Measurements from ENCODE around the gene HSFX3.

The HSFX3 gene

GRCh38 chrX:149506349-149506748 lies 43.4 kb downstream of the HSFX3 start:
- TF ChIP-seq EZH2phosphoT487 (IDR thresholded peaks at IDR 0.05; ENCODE audit: borderline replicate concordance) = no peak
- H3K36me3 ChIP-seq (ENCODE audit: insufficient read depth, low read length) = no peaks in the 10 kb centered on the region

GRCh38 chrX:149505671-149506070 lies 44.1 kb downstream of the HSFX3 start:
- Histone ChIP-seq H3K9ac (ENCODE audit: low read depth, low read length, poor library complexity, severe bottlenecking) (peak overlapping the region; percentile 90), H3K4me3 (ENCODE audit: low read length, poor library complexity, severe bottlenecking) (peak overlapping the region; percentile 93), H3K27me3 (ENCODE audit: insufficient read depth, low read length, poor library complexity, severe bottlenecking) (no peaks in the 10 kb centered on the region), H3K9me3 (ENCODE audit: insufficient read depth, low read depth, low read length) (no peaks in the 10 kb centered on the region), H3K9me2 (replicated peaks; ENCODE audit: low read depth, low read length) (no peaks in the 10 kb centered on the region), H3K4me2 (ENCODE audit: low read depth, low read length, poor library complexity, severe bottlenecking) (peak overlapping the region; percentile 93), H2AFZ (ENCODE audit: low read length) (peak overlapping the region; percentile 91), H3K4me1 (ENCODE audit: insufficient read depth, low read length, poor library complexity, severe bottlenecking) (peaks cover 17% of the 10 kb centered on the region), H4K20me1 (ENCODE audit: insufficient read depth, low read length, poor library complexity, severe bottlenecking) (peaks cover 17% of the 10 kb centered on the region), H3K79me2 (ENCODE audit: insufficient read depth, low read length) (peaks cover 11% of the 10 kb centered on the region; the same call in 1 of the 2 replicates), H3F3A (ENCODE audit: low read depth) (no peaks in the 10 kb centered on the region), H3K36me3 (ENCODE audit: insufficient read depth, low read length) (peaks cover 2% of the 10 kb centered on the region; the same call in 1 of the 2 replicates)
- no peak for TF ChIP-seq EZH2phosphoT487 (IDR thresholded peaks at IDR 0.05; ENCODE audit: borderline replicate concordance)
- TF ChIP-seq CTCF (conservative IDR thresholded peaks at IDR 0.05; ENCODE audit: low read length) = no peak

More at GRCh38 chrX:149506349-149506748, 43.4 kb downstream of the HSFX3 start:
- H3K4me3 ChIP-seq (ENCODE audit: low read length, poor library complexity, severe bottlenecking) = no peak overlapping the region
- peaks cover 17% of the 10 kb centered on the region for H4K20me1 ChIP-seq (ENCODE audit: insufficient read depth, low read length, poor library complexity, severe bottlenecking)
- H3F3A ChIP-seq (ENCODE audit: low read depth) = no peaks in the 10 kb centered on the region
- H3K4me2 ChIP-seq (ENCODE audit: low read depth, low read length, poor library complexity, severe bottlenecking) = no peak overlapping the region
- no peak overlapping the region for H3K9ac ChIP-seq (ENCODE audit: low read depth, low read length, poor library complexity, severe bottlenecking)
- peaks cover 5% of the 10 kb centered on the region; the same call in 1 of the 2 replicates for H3K79me2 ChIP-seq (ENCODE audit: insufficient read depth, low read length)
- peaks cover 14% of the 10 kb centered on the region for H3K4me1 ChIP-seq (ENCODE audit: insufficient read depth, low read length, poor library complexity, severe bottlenecking)
- no peaks in the 10 kb centered on the region for H3K27me3 ChIP-seq (ENCODE audit: insufficient read depth, low read length, poor library complexity, severe bottlenecking)
- no peaks in the 10 kb centered on the region for H3K9me2 ChIP-seq (replicated peaks; ENCODE audit: low read depth, low read length)
- no peaks in the 10 kb centered on the region for H3K9me3 ChIP-seq (ENCODE audit: insufficient read depth, low read depth, low read length)
- H2AFZ ChIP-seq (ENCODE audit: low read length) = no peak overlapping the region

GRCh38 chrX:149504915-149505651 lies 44.6 kb downstream of the HSFX3 start, which contains the start of gene IDS:
Gene IDS, minus strand, starts transcription at chrX:149505306. Its CDS starts 169 bp downstream, at chrX:149505137.
- Histone ChIP-seq H3K4me3 (ENCODE audit: low read length, poor library complexity, severe bottlenecking) (peak within 1 kb of the TSS; percentile 93), H3K36me3 (ENCODE audit: insufficient read depth, low read length) (peaks cover 6% of the 10 kb centered on the region; the same call in 1 of the 2 replicates), H3K4me2 (ENCODE audit: low read depth, low read length, poor library complexity, severe bottlenecking) (peak within 1 kb of the TSS; percentile 93), H3K9ac (ENCODE audit: low read depth, low read length, poor library complexity, severe bottlenecking) (peak within 1 kb of the TSS; percentile 90), H2AFZ (ENCODE audit: low read length) (peak within 1 kb of the TSS; percentile 91), H3K9me3 (ENCODE audit: insufficient read depth, low read depth, low read length) (no peaks in the 10 kb centered on the region), H3K4me1 (ENCODE audit: insufficient read depth, low read length, poor library complexity, severe bottlenecking) (peaks cover 17% of the 10 kb centered on the region), H3K9me2 (replicated peaks; ENCODE audit: low read depth, low read length) (no peaks in the 10 kb centered on the region), H3K79me2 (ENCODE audit: insufficient read depth, low read length) (peaks cover 11% of the 10 kb centered on the region; the same call in 1 of the 2 replicates), H3F3A (ENCODE audit: low read depth) (no peaks in the 10 kb centered on the region), H4K20me1 (ENCODE audit: insufficient read depth, low read length, poor library complexity, severe bottlenecking) (peaks cover 17% of the 10 kb centered on the region), H3K27me3 (ENCODE audit: insufficient read depth, low read length, poor library complexity, severe bottlenecking) (no peaks in the 10 kb centered on the region)
- TF ChIP-seq CTCF (conservative IDR thresholded peaks at IDR 0.05; ENCODE audit: low read length) (no peak), EZH2phosphoT487 (IDR thresholded peaks at IDR 0.05; ENCODE audit: borderline replicate concordance) (no peak)
